IgD-negative memory B cell (primary cell): ENCODE measurements around the gene ST6GAL1. TPM values are rescaled to one million over a fixed set of nuclear protein-coding genes. Genes with fewer than 3 reads are reported as not detected.

Source experiments
- H3K27ac Mint-ChIP-seq, 3 donors: one replicate each; pipeline ENCODE4 v1.8.0; 2020 to 2022; ENCODE audit warnings: mild to moderate bottlenecking in 3 of 3, mixed read lengths in 3 of 3, moderate library complexity in 1 of 3
- H3K27me3 Mint-ChIP-seq: one replicate; pipeline ENCODE4 v1.8.0; 2021; ENCODE audit warnings: mixed read lengths
- H3K36me3 Mint-ChIP-seq: one replicate; pipeline ENCODE4 v1.8.0; 2020; ENCODE audit warnings: mild to moderate bottlenecking, mixed read lengths
- H3K4me1 Mint-ChIP-seq, 3 donors: one replicate each; pipeline ENCODE4 v1.8.0; 2020 to 2022; ENCODE audit warnings: mixed read lengths in 3 of 3, mild to moderate bottlenecking in 1 of 3
- H3K4me3 Mint-ChIP-seq, 4 donors: one replicate each; pipeline ENCODE4 v1.8.0; 2020 to 2022; ENCODE audit warnings: mild to moderate bottlenecking in 4 of 4, mixed read lengths in 4 of 4, moderate library complexity in 3 of 4
- H3K9me3 Mint-ChIP-seq, 3 donors: one replicate each; pipeline ENCODE4 v1.8.0; 2020 to 2021; ENCODE audit warnings: mixed read lengths in 3 of 3, mild to moderate bottlenecking in 1 of 3
- polyA plus RNA-seq: library from polyadenylated mRNA; unstranded; fragments of 300-500 nt; fragmentation: Illumina TruSeq; gene quantifications from one replicate; pipeline ENCODE4 v1.2.3, GENCODE V29; 2021

ST6GAL1 gene
- polyA plus RNA-seq, 1 donor from 2014 or later: 257 TPM

DNA sequence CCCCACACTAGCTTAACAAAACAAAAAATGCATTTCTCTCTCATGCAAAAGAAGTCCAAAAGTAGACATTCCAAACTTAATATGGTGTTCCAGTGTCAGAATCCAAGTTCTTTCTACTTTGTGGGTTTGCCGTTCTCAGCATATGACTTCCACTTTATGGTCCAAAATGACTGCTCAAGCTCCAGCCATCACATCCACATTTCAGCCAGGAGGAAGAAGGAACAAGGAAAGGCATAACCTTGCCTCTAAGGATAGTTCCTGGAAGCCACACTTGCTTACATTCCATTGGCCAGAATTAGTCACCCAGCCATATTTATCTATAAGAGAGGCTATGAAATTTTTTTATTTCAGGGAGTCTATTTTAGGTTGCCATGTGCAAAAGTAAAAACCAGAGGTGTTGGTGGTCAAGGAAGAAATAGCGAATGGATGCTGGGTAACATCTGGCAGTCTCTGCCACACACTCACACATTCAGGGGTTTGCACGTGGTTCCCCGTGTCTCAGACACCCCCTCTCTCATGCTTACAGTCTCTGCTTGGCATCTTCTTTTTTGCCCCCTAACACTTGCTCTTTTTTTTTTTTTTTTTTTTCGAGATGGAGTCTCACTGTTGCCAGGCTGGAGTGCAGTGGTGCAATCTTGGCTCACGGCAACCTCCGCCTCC is 139.7 kb downstream of the ST6GAL1 start:
- Mint-ChIP-seq H3K9me3 (peaks cover 0 to 5% (median 0%) of the 10 kb centered on the region in 3 donors), H3K27ac (peak overlapping the region; percentile 81 to 94 (median 89)), H3K27me3 (no peaks in the 10 kb centered on the region), H3K36me3 (peaks cover 17% of the 10 kb centered on the region), H3K4me1 (peaks cover 42 to 65% (median 56%) of the 10 kb centered on the region in 3 donors), H3K4me3 (peak overlapping the region in 3 of 4 donors; percentile 8 to 46 (median 28))

DNA sequence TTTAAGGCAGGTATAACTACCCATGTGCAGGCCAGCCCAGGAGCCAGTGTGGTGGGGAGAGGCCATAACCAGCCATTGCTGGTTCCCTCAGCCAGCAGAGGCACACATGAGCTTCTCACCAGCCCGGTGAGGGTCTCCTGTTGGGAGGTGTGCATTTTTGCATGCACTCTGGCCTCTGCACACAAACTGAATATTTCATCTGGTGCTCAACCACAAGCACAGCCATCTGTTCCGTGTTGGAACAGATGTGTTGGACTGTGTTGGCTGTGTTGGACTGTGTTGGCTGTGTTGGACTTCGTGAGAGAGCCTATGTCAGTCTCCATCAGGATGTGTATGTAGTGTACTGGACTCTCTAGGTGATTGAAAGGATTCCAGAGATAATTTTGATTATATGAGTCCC is 141.8 kb downstream of the ST6GAL1 start:
- H3K36me3 Mint-ChIP-seq: peaks cover 15% of the 10 kb centered on the region
- H3K27ac Mint-ChIP-seq: peak overlapping the region; percentile 62 to 93 (median 91)
- H3K9me3 Mint-ChIP-seq: peaks cover 0 to 5% (median 0%) of the 10 kb centered on the region in 3 donors
- no peaks in the 10 kb centered on the region for H3K27me3 Mint-ChIP-seq
- peak overlapping the region in 3 of 4 donors; percentile 17 to 88 (median 60) for H3K4me3 Mint-ChIP-seq
- peaks cover 27 to 52% (median 45%) of the 10 kb centered on the region in 3 donors for H3K4me1 Mint-ChIP-seq

DNA sequence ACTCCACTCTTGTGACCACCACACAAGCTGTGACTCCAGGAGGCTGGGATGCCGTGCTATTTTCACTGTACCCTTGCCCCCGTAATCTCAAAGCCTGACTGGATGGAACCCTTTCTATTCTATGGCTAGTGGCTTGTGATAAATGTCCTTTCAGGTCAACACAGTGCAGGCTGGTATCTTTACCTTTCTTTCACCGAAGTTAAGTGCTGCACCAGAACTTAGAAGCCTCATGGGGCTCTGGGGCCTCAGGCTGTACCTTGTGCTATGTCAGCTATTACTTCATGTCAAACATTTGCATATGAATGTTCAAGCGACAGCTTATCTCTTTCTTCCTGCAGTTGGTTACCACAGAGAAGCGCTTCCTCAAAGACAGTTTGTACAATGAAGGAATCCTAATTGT is 142.2 kb downstream of the ST6GAL1 start:
- peaks cover 0 to 5% (median 0%) of the 10 kb centered on the region in 3 donors for H3K9me3 Mint-ChIP-seq
- peak overlapping the region; percentile 62 to 93 (median 91) for H3K27ac Mint-ChIP-seq
- peaks cover 15% of the 10 kb centered on the region for H3K36me3 Mint-ChIP-seq

DNA sequence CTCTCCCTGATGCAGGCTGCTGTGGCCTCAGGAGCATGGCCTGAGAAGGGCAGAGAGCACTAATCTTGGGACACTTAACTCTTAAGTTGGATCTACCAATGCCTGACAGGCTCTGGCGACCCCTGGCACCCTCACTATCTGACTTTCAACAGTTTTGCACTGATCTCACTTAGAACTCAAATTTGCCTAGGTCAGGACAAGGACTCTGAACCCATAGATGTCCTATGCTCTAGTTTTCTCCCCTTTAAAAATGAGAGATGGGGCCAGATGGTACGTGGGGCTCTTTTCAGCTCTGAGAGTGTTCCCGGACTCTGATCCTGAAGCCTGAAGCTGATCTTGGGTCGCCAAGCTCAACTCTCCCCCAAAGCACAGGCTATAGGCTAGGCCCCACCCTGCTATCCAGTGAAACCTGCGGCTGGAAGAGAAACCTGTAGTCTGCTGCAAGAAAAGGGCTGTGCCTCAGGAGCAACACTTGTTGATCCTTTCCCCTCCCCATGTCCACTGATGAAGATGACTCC is 143.3 kb downstream of the ST6GAL1 start:
- H3K9me3 Mint-ChIP-seq: peaks cover 0 to 5% (median 0%) of the 10 kb centered on the region in 3 donors
- peaks cover 13% of the 10 kb centered on the region for H3K36me3 Mint-ChIP-seq
- peaks cover 27 to 40% (median 38%) of the 10 kb centered on the region in 3 donors for H3K4me1 Mint-ChIP-seq
- H3K4me3 Mint-ChIP-seq: peak overlapping the region in 1 of 4 donors; percentile 60
- H3K27me3 Mint-ChIP-seq: no peaks in the 10 kb centered on the region
- peak overlapping the region in 2 of 3 donors; percentile 91 to 93 for H3K27ac Mint-ChIP-seq

More for the DNA sequence above, 142.2 kb downstream of the ST6GAL1 start:
- H3K27me3 Mint-ChIP-seq: no peaks in the 10 kb centered on the region
- H3K4me3 Mint-ChIP-seq: peak overlapping the region; percentile 16 to 88 (median 68)
- H3K4me1 Mint-ChIP-seq: peaks cover 27 to 48% (median 42%) of the 10 kb centered on the region in 3 donors

DNA sequence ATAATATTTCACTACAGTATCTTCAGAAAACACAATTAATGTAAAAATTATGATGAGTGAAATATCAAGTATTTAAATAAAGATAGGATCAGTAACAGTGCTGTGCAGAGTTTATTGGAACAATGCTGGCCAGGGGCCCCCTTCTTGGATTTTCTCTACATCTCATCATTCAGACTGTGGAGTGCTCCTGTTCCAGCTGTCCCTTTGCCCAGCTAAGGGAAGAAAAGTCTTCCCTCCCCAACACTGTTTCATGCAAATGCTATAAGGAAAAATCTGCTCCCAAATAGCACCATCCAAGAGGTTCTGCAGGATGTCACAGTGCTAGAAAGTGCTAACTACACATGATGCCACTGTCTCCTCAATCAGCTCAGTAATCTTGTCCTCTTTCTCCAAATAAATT is 144.5 kb downstream of the ST6GAL1 start:
- peaks cover 0 to under 1% (median 0%) of the 10 kb centered on the region in 3 donors for H3K9me3 Mint-ChIP-seq
- no peak overlapping the region for H3K4me3 Mint-ChIP-seq
- peaks cover 24 to 31% (median 28%) of the 10 kb centered on the region in 3 donors for H3K4me1 Mint-ChIP-seq
- peak overlapping the region; percentile 35 to 89 (median 84) for H3K27ac Mint-ChIP-seq
- no peaks in the 10 kb centered on the region for H3K27me3 Mint-ChIP-seq
- peaks cover 6% of the 10 kb centered on the region for H3K36me3 Mint-ChIP-seq

DNA sequence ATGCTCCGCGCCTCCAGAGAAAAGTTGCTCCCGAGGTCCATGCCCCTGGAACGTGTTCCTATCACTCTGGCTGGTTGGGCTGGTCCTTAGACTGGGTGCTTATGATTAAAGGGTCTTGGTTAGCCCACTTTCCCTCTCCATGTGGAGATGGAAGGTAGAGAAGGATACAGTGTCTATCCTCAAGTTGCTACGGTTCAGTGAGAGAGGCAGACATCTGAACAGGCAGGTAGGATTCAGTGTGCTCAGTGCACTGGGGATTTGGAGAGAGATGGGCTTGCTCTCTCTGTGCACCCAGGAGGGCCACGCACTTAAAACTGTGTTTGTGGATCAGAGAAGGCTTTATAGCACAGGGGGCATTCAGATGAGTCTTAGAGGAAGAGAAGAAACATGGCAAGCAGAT is 146.0 kb downstream of the ST6GAL1 start:
- peaks cover 22 to 24% (median 23%) of the 10 kb centered on the region in 3 donors for H3K4me1 Mint-ChIP-seq
- H3K27ac Mint-ChIP-seq: peak overlapping the region in 2 of 3 donors; percentile 53 to 89
- no peaks in the 10 kb centered on the region for H3K36me3 Mint-ChIP-seq
- H3K9me3 Mint-ChIP-seq: no peaks in the 10 kb centered on the region
- no peaks in the 10 kb centered on the region for H3K27me3 Mint-ChIP-seq
- no peak overlapping the region for H3K4me3 Mint-ChIP-seq

- H3K4me1 Mint-ChIP-seq: peaks cover 18 to 24% (median 19%) of the 10 kb centered on the region in 3 donors
- no peaks in the 10 kb centered on the region for H3K27me3 Mint-ChIP-seq
- H3K27ac Mint-ChIP-seq: peak overlapping the region in 1 of 3 donors; percentile 89
- H3K9me3 Mint-ChIP-seq: no peaks in the 10 kb centered on the region
- no peak overlapping the region for H3K4me3 Mint-ChIP-seq
- no peaks in the 10 kb centered on the region for H3K36me3 Mint-ChIP-seq
Observed at GRCh38 chr3:187077085-187077484, 146.8 kb downstream of the ST6GAL1 start.

DNA sequence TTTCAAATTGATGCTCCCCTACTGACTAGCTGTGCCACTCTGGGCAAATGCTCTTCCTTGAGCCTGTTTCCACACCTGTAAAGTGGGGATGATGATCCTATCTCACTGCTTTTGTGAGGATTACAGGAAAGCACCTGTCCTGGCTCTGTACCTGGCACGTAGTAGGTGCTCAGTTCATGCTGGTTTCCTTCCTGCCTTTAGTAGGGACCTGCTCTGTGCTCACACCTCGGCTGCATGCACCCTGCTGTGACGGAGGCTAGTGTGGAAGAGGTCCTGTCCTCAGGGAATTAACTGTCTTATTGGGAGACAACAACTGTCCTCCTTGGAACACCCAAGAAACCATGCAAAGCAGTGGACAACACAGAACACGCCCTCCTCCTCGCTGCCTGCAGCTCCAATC is 147.2 kb downstream of the ST6GAL1 start:
- H3K4me1 Mint-ChIP-seq: peaks cover 15 to 21% (median 17%) of the 10 kb centered on the region in 3 donors
- no peaks in the 10 kb centered on the region for H3K9me3 Mint-ChIP-seq
- H3K4me3 Mint-ChIP-seq: no peak overlapping the region
- H3K27ac Mint-ChIP-seq: peak overlapping the region in 2 of 3 donors; percentile 80 to 89
- no peaks in the 10 kb centered on the region for H3K36me3 Mint-ChIP-seq
- H3K27me3 Mint-ChIP-seq: no peaks in the 10 kb centered on the region

GRCh38 chr3:187079090-187080022 is 149.0 kb downstream of the ST6GAL1 start:
- Mint-ChIP-seq H3K9me3 (no peaks in the 10 kb centered on the region), H3K36me3 (no peaks in the 10 kb centered on the region)

DNA sequence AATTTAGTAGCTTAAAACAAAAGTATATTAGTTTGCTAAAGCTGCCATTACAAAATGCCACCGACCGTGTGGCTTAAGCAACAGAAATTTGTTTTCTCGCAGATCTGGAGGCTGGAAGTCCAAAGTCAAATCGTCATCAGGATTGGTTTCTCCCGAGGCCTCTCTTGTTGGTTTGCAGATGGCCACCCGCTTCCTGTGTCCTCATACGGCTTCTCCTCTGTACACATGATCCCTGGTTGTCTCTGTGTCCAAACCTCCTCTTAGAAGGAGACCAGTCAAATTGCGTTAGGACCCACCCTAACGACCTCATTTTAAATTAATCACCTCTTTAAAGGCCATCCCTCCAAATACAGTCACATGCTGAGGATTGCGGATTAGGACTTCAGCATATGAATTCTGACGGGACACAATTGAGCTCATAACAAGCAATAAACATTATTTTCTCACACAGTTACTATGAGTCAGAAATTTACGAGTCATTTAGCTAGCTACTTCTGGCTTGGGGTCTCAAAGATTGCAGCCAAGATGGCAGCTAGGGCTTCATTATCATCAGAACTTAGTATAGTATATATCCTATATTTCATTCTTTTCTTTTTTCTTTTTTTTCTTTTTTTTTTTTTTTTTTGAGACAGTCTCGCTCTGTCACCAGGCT is 150.6 kb downstream of the ST6GAL1 start:
- Mint-ChIP-seq H3K4me3 (no peak overlapping the region), H3K9me3 (peaks cover 0 to 1% (median 0%) of the 10 kb centered on the region in 3 donors), H3K36me3 (no peaks in the 10 kb centered on the region), H3K4me1 (peaks cover 4 to 13% (median 5%) of the 10 kb centered on the region in 3 donors), H3K27ac (peak overlapping the region; percentile 46 to 72 (median 53)), H3K27me3 (no peaks in the 10 kb centered on the region)

More at GRCh38 chr3:187079090-187080022, 149.0 kb downstream of the ST6GAL1 start:
- peak overlapping the region; percentile 53 to 72 (median 63) for H3K27ac Mint-ChIP-seq
- peak overlapping the region in 1 of 4 donors; percentile 10 for H3K4me3 Mint-ChIP-seq
- H3K4me1 Mint-ChIP-seq: peaks cover 4 to 13% (median 9%) of the 10 kb centered on the region in 3 donors
- no peaks in the 10 kb centered on the region for H3K27me3 Mint-ChIP-seq

DNA sequence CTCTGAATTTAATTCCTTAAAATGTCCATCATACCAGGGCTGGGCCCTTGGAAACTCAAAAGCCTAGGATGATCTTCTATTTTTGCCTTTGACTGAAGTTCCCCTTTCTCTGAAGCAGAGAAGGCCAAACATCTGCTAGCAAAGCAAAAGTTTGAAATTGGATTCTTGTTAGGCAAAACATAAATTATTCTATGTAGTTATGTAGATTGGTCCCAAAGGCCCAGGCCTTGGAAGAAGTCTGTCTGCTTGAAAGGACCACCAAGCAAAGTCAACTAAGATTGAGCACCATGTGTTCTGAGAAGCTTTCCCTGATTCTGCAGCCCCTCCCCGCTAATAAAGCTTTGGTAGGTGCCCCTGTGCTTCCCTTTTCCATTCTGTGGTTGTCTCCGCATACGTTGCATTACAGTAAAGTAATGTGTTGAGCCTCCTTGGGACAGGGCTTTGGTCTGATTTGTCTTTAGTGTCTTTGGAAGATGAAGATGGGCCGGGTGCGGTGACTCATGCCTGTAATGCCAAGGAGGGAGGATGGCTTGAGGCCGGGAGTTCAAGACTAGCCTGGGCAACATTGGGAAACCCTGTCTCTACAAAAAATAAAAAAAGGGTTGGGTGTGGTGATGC is 152.5 kb downstream of the ST6GAL1 start:
- no peak overlapping the region for H3K4me3 Mint-ChIP-seq
- H3K27ac Mint-ChIP-seq: peak overlapping the region in 1 of 3 donors; percentile 21
- H3K9me3 Mint-ChIP-seq: peaks cover 2 to 11% (median 7%) of the 10 kb centered on the region in 3 donors
- no peaks in the 10 kb centered on the region for H3K36me3 Mint-ChIP-seq
- peaks cover 4 to 13% (median 5%) of the 10 kb centered on the region in 3 donors for H3K4me1 Mint-ChIP-seq
- H3K27me3 Mint-ChIP-seq: no peaks in the 10 kb centered on the region

GRCh38 chr3:187084126-187084525 is 153.8 kb downstream of the ST6GAL1 start:
- H3K4me3 Mint-ChIP-seq: no peak overlapping the region

DNA sequence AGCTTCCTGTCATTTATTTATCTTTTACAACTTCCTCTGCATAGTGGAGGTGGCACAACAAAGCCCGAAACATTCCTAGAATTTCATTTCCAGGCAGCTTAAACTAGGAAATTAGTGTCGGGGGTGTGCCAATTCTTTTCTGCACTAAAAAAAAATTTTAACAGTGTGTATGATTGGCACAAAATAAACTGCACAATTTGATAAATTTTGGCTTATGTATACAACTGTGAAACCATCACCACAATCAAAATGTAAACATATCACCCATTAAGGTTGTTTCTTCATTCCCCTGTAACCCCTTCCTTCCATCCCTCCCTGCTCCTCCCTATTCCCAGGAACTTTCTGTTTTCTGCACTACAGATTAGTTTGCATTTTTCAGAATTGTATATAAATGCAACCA is 154.3 kb downstream of the ST6GAL1 start:
- no peak overlapping the region for H3K4me3 Mint-ChIP-seq
- no peak overlapping the region for H3K27ac Mint-ChIP-seq
- H3K27me3 Mint-ChIP-seq: no peaks in the 10 kb centered on the region
- H3K4me1 Mint-ChIP-seq: peaks cover 13 to 18% (median 16%) of the 10 kb centered on the region in 3 donors
- H3K9me3 Mint-ChIP-seq: peaks cover 5 to 19% (median 12%) of the 10 kb centered on the region in 3 donors
- peaks cover 5% of the 10 kb centered on the region for H3K36me3 Mint-ChIP-seq

More at GRCh38 chr3:187084126-187084525, 153.8 kb downstream of the ST6GAL1 start:
- Mint-ChIP-seq H3K4me1 (peaks cover 9 to 18% (median 12%) of the 10 kb centered on the region in 3 donors), H3K9me3 (peaks cover 5 to 16% (median 12%) of the 10 kb centered on the region in 3 donors), H3K36me3 (peaks cover 5% of the 10 kb centered on the region), H3K27ac (no peak overlapping the region), H3K27me3 (no peaks in the 10 kb centered on the region)
